B cell (primary cell): Measurements from ENCODE around the gene ZNF507.

Experiments used
- EZH2 ChIP-seq: IDR thresholded peaks from 2 replicates; pipeline ENCODE4 v1.6.1; 2012; ENCODE audit warnings: borderline replicate concordance, low read depth, mild to moderate bottlenecking, moderate library complexity, low read length; ENCODE audit not compliant: insufficient read depth, poor library complexity, severe bottlenecking
- TF ChIP-seq, protein P1 (sequence below): fragments of 200-600 bp; IDR thresholded peaks from one replicate; pipeline ENCODE4 v1.8.0; 2022; ENCODE audit warnings: antibody characterized with exemption, mild to moderate bottlenecking

- TF ChIP-seq, protein P1, sequence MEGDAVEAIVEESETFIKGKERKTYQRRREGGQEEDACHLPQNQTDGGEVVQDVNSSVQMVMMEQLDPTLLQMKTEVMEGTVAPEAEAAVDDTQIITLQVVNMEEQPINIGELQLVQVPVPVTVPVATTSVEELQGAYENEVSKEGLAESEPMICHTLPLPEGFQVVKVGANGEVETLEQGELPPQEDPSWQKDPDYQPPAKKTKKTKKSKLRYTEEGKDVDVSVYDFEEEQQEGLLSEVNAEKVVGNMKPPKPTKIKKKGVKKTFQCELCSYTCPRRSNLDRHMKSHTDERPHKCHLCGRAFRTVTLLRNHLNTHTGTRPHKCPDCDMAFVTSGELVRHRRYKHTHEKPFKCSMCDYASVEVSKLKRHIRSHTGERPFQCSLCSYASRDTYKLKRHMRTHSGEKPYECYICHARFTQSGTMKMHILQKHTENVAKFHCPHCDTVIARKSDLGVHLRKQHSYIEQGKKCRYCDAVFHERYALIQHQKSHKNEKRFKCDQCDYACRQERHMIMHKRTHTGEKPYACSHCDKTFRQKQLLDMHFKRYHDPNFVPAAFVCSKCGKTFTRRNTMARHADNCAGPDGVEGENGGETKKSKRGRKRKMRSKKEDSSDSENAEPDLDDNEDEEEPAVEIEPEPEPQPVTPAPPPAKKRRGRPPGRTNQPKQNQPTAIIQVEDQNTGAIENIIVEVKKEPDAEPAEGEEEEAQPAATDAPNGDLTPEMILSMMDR = no peak
- TF ChIP-seq EZH2 = no peak
Measured at GRCh38 chr19:32427536-32427935, 82.1 kb downstream of the ZNF507 start.
